GM23338 (cell line): ENCODE results near the gene EEF2K.

Experiments
- CREB1 ChIP-seq: fragments of 250-450 bp; sonication (Bioruptor Pico); IDR thresholded peaks from 2 replicates; pipeline ENCODE4 v1.5.0; 2020; ENCODE audit warnings: low read depth, mild to moderate bottlenecking, moderate library complexity
- CTCF ChIP-seq, 2 experiments: fragments of 200-600 bp in 1 of 2; sonication (generic) in 1 of 2; conservative IDR thresholded peaks; 2 replicates each; pipeline versions ENCODE4 v1.5.1 to v1.6.1; 2016 to 2017; ENCODE audit warnings: antibody characterized with exemption in 2 of 2, low read depth in 2 of 2, mild to moderate bottlenecking in 2 of 2, moderate library complexity in 1 of 2
- ETS1 ChIP-seq: IDR thresholded peaks from 2 replicates; pipeline ENCODE4 v1.6.1; 2016; ENCODE audit warnings: antibody characterized with exemption
- EZH2 ChIP-seq: fragments of 200-600 bp; sonication (generic); IDR thresholded peaks from one replicate; pipeline ENCODE4 v1.8.0; 2017; ENCODE audit warnings: antibody characterized with exemption, mild to moderate bottlenecking, low read depth; ENCODE audit not compliant: unreplicated experiment
- EZH2phosphoT487 ChIP-seq: fragments of 200-600 bp; sonication (generic); IDR thresholded peaks from one replicate; pipeline ENCODE4 v1.8.1; 2018; ENCODE audit warnings: antibody characterized with exemption; ENCODE audit not compliant: unreplicated experiment
- JUNB ChIP-seq: IDR thresholded peaks from one replicate; pipeline ENCODE4 v1.6.1; 2016; ENCODE audit warnings: antibody characterized with exemption; ENCODE audit not compliant: unreplicated experiment
- NANOG ChIP-seq: IDR thresholded peaks from 2 replicates; pipeline ENCODE4 v1.6.1; 2016; ENCODE audit warnings: antibody characterized with exemption, borderline replicate concordance
- POLR2AphosphoS5 ChIP-seq: IDR thresholded peaks from 2 replicates; pipeline ENCODE4 v1.6.1; 2016; ENCODE audit warnings: antibody characterized with exemption, low read depth
- STAT1 ChIP-seq: IDR thresholded peaks from one replicate; pipeline ENCODE4 v1.6.1; 2016; ENCODE audit warnings: antibody characterized with exemption; ENCODE audit not compliant: unreplicated experiment
- ZNF114 ChIP-seq: fragments of 250-450 bp; sonication (Bioruptor Pico); IDR thresholded peaks from 2 replicates; pipeline ENCODE4 v1.5.0; 2020; ENCODE audit warnings: mild to moderate bottlenecking, moderate library complexity
- ZNF331 ChIP-seq: fragments of 250-450 bp; sonication (Bioruptor Pico); IDR thresholded peaks from 2 replicates; pipeline ENCODE4 v1.5.0; 2020; ENCODE audit warnings: low read depth, mild to moderate bottlenecking, moderate library complexity
- TF ChIP-seq, protein P1 (sequence below): fragments of 250-450 bp; sonication (Bioruptor Pico); IDR thresholded peaks from 2 replicates; pipeline ENCODE4 v1.5.0; 2020; ENCODE audit warnings: mild to moderate bottlenecking, moderate library complexity
- TF ChIP-seq, protein P2 (sequence below): IDR thresholded peaks from one replicate; pipeline ENCODE4 v1.6.1; 2018; ENCODE audit warnings: antibody characterized with exemption; ENCODE audit not compliant: unreplicated experiment

GRCh38 chr16:22328081-22328725, 122.1 kb downstream of the EEF2K start:
- no peak for TF ChIP-seq EZH2
- TF ChIP-seq, protein P1, sequence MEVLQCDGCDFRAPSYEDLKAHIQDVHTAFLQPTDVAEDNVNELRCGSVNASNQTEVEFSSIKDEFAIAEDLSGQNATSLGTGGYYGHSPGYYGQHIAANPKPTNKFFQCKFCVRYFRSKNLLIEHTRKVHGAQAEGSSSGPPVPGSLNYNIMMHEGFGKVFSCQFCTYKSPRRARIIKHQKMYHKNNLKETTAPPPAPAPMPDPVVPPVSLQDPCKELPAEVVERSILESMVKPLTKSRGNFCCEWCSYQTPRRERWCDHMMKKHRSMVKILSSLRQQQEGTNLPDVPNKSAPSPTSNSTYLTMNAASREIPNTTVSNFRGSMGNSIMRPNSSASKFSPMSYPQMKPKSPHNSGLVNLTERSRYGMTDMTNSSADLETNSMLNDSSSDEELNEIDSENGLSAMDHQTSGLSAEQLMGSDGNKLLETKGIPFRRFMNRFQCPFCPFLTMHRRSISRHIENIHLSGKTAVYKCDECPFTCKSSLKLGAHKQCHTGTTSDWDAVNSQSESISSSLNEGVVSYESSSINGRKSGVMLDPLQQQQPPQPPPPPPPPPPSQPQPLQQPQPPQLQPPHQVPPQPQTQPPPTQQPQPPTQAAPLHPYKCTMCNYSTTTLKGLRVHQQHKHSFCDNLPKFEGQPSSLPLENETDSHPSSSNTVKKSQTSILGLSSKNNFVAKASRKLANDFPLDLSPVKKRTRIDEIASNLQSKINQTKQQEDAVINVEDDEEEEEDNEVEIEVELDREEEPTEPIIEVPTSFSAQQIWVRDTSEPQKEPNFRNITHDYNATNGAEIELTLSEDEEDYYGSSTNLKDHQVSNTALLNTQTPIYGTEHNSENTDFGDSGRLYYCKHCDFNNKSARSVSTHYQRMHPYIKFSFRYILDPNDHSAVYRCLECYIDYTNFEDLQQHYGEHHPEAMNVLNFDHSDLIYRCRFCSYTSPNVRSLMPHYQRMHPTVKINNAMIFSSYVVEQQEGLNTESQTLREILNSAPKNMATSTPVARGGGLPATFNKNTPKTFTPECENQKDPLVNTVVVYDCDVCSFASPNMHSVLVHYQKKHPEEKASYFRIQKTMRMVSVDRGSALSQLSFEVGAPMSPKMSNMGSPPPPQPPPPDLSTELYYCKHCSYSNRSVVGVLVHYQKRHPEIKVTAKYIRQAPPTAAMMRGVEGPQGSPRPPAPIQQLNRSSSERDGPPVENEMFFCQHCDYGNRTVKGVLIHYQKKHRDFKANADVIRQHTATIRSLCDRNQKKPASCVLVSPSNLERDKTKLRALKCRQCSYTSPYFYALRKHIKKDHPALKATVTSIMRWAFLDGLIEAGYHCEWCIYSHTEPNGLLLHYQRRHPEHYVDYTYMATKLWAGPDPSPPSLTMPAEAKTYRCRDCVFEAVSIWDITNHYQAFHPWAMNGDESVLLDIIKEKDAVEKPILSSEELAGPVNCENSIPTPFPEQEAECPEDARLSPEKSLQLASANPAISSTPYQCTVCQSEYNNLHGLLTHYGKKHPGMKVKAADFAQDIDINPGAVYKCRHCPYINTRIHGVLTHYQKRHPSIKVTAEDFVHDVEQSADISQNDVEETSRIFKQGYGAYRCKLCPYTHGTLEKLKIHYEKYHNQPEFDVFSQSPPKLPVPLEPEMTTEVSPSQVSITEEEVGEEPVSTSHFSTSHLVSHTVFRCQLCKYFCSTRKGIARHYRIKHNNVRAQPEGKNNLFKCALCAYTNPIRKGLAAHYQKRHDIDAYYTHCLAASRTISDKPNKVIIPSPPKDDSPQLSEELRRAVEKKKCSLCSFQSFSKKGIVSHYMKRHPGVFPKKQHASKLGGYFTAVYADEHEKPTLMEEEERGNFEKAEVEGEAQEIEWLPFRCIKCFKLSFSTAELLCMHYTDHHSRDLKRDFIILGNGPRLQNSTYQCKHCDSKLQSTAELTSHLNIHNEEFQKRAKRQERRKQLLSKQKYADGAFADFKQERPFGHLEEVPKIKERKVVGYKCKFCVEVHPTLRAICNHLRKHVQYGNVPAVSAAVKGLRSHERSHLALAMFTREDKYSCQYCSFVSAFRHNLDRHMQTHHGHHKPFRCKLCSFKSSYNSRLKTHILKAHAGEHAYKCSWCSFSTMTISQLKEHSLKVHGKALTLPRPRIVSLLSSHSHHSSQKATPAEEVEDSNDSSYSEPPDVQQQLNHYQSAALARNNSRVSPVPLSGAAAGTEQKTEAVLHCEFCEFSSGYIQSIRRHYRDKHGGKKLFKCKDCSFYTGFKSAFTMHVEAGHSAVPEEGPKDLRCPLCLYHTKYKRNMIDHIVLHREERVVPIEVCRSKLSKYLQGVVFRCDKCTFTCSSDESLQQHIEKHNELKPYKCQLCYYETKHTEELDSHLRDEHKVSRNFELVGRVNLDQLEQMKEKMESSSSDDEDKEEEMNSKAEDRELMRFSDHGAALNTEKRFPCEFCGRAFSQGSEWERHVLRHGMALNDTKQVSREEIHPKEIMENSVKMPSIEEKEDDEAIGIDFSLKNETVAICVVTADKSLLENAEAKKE = no peak
- no peak for TF ChIP-seq CTCF (conservative IDR thresholded peaks at IDR 0.05; ENCODE audit: low read depth in 2 of 2)
- TF ChIP-seq POLR2AphosphoS5 = no peak
- TF ChIP-seq CREB1 (CRISPR knock-in tag) = no peak
- TF ChIP-seq, protein P2, sequence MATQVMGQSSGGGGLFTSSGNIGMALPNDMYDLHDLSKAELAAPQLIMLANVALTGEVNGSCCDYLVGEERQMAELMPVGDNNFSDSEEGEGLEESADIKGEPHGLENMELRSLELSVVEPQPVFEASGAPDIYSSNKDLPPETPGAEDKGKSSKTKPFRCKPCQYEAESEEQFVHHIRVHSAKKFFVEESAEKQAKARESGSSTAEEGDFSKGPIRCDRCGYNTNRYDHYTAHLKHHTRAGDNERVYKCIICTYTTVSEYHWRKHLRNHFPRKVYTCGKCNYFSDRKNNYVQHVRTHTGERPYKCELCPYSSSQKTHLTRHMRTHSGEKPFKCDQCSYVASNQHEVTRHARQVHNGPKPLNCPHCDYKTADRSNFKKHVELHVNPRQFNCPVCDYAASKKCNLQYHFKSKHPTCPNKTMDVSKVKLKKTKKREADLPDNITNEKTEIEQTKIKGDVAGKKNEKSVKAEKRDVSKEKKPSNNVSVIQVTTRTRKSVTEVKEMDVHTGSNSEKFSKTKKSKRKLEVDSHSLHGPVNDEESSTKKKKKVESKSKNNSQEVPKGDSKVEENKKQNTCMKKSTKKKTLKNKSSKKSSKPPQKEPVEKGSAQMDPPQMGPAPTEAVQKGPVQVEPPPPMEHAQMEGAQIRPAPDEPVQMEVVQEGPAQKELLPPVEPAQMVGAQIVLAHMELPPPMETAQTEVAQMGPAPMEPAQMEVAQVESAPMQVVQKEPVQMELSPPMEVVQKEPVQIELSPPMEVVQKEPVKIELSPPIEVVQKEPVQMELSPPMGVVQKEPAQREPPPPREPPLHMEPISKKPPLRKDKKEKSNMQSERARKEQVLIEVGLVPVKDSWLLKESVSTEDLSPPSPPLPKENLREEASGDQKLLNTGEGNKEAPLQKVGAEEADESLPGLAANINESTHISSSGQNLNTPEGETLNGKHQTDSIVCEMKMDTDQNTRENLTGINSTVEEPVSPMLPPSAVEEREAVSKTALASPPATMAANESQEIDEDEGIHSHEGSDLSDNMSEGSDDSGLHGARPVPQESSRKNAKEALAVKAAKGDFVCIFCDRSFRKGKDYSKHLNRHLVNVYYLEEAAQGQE = no peak
- no peak for TF ChIP-seq EZH2phosphoT487
- no peak for TF ChIP-seq ZNF114 (CRISPR knock-in tag)
- TF ChIP-seq JUNB = no peak
- no peak for TF ChIP-seq STAT1
- TF ChIP-seq ETS1 = no peak
- TF ChIP-seq NANOG = no peak
- TF ChIP-seq ZNF331 (CRISPR knock-in tag) = no peak
